GM21786 (cell line): ENCODE results near the gene ZFP36.

Experiments
- ATAC-seq: cut with Tn5 transposase; IDR thresholded peaks from one replicate; pipeline ENCODE4 v1.9.1; 2021; ENCODE audit not compliant: unreplicated experiment

ZFP36 gene

GRCh38 chr19:39405958-39406655, 540 bp upstream of the ZFP36 start:
- no peak for ATAC-seq

- no peak for ATAC-seq
Measured at GRCh38 chr19:39407410-39407659, 688 bp downstream of the ZFP36 start.

DNA sequence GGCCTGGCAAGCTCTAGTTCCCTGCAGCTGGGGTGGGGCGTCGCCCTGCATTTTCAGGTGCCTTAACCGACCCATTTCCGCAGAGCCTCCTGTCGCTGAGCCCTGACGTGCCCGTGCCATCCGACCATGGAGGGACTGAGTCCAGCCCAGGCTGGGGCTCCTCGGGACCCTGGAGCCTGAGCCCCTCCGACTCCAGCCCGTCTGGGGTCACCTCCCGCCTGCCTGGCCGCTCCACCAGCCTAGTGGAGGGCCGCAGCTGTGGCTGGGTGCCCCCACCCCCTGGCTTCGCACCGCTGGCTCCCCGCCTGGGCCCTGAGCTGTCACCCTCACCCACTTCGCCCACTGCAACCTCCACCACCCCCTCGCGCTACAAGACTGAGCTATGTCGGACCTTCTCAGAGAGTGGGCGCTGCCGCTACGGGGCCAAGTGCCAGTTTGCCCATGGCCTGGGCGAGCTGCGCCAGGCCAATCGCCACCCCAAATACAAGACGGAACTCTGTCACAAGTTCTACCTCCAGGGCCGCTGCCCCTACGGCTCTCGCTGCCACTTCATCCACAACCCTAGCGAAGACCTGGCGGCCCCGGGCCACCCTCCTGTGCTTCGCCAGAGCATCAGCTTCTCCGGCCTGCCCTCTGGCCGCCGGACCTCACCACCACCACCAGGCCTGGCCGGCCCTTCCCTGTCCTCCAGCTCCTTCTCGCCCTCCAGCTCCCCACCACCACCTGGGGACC, 1.2 kb downstream of the ZFP36 start:
- no peak for ATAC-seq

DNA sequence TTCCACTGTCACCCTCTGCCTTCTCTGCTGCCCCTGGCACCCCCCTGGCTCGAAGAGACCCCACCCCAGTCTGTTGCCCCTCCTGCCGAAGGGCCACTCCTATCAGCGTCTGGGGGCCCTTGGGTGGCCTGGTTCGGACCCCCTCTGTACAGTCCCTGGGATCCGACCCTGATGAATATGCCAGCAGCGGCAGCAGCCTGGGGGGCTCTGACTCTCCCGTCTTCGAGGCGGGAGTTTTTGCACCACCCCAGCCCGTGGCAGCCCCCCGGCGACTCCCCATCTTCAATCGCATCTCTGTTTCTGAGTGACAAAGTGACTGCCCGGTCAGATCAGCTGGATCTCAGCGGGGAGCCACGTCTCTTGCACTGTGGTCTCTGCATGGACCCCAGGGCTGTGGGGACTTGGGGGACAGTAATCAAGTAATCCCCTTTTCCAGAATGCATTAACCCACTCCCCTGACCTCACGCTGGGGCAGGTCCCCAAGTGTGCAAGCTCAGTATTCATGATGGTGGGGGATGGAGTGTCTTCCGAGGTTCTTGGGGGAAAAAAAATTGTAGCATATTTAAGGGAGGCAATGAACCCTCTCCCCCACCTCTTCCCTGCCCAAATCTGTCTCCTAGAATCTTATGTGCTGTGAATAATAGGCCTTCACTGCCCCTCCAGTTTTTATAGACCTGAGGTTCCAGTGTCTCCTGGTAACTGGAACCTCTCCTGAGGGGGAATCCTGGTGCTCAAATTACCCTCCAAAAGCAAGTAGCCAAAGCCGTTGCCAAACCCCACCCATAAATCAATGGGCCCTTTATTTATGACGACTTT, 2.0 kb downstream of the ZFP36 start:
- ATAC-seq, result no peak

DNA sequence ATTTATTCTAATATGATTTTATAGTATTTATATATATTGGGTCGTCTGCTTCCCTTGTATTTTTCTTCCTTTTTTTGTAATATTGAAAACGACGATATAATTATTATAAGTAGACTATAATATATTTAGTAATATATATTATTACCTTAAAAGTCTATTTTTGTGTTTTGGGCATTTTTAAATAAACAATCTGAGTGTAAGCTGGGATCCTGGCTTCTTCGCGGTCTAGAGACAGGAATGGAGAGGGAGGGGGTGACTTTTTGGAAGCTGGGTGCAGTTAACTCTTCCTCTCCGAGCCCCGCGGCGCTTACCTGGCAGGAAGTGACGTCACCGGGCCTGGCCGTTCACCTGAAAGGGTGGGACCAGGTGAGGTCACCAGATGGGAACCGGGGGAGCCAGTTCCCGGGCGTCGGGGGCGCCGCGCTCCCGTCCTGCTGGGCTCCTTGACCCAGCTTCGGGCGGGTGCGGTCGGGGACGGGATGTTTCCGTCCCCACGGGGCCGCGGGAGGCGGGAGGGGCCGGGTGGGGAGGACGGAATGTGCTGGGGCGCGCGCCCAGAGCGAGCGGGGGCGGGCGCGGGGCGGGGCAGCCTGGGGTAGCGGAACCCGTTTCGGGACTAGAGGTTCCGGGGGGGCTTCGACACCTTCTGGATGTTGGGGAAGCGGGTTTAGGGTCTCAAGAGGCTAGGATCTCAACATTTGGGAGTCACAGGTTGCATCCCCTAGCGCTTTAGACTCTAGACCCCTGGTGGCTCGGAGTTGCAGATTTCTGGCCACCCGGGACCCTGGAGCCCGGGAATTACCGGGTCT, 2.8 kb downstream of the ZFP36 start:
- no peak for ATAC-seq

- no peak for ATAC-seq
Measured at GRCh38 chr19:39410017-39410830, 3.6 kb downstream of the ZFP36 start.

DNA sequence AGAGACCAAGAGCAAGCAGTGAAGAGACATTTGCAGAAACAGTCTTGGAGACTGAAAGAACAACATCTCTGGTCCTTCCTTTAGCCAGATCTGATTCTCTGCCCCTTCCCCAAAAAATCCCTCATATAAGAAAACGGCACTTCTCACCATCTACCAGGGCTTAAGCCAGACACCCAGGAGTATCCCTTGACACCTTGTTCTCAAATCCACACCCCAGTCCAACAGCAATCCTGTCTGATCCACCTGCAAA, 4.1 kb downstream of the ZFP36 start:
- ATAC-seq, result no peak

DNA sequence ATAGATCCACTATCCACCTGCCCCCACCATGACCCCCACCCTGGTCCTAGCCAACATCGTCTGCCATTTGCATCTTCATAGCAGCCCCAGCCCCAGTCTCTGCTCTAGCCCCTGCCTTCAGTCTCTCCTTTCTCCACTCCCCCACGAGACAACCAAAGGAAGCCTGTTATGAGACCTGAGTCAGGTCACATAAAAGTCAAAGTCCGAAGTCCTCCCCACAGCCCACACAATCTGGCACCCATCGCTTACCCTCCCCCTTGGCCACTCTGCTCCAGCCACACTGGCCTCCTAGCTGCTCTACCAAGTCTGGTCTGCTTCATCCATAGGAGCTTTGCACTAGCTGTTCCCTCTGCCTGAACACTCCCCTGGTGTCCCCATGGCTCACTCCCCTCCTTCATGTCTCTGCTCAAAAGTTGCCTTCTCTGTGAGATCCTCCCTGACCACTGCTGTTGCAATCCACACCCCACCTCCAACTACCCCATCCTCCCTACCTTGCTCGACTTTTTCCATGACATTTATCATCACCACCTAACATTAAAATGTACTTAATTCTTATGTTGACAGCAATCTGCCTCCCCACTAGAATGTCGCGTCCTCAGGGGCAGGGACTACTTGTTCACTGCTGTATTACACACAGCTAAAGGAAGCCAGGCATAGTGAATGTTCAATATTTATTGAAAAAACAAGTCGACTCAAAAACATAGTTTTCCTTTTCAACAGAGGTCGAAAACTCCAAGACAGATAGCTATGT, 4.6 kb downstream of the ZFP36 start:
- no peak for ATAC-seq

- ATAC-seq, result peak; percentile 25
Measured at GRCh38 chr19:39411832-39412099, 5.1 kb downstream of the ZFP36 start.

- peak; percentile 53 for ATAC-seq
Measured at GRCh38 chr19:39412100-39412866, 5.6 kb downstream of the ZFP36 start, which contains the start of gene PLEKHG2. Gene PLEKHG2, plus strand, starts transcription at chr19:39412669. Its CDS starts 1,418 bp downstream, at chr19:39414087.

DNA sequence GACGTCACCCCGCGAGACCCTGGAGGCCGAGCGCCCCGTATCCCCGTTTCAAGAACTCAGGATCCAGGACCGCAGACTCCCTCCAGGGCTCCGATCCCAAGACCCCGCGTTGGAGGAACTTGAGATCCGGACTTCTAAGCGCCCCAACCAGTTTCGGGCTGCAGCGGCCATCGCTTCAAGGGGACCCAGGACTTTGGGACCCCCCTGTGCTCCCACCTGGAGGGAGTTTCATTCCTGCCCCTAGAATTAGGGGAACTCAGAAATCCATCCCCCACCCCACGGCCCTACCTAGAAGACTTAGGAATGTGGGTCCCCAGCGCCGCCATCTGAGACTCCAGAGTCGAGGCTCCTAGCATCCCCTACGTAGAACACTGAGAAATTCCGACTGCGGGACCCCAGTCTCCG, 6.2 kb downstream of the ZFP36 start:
- no peak for ATAC-seq

DNA sequence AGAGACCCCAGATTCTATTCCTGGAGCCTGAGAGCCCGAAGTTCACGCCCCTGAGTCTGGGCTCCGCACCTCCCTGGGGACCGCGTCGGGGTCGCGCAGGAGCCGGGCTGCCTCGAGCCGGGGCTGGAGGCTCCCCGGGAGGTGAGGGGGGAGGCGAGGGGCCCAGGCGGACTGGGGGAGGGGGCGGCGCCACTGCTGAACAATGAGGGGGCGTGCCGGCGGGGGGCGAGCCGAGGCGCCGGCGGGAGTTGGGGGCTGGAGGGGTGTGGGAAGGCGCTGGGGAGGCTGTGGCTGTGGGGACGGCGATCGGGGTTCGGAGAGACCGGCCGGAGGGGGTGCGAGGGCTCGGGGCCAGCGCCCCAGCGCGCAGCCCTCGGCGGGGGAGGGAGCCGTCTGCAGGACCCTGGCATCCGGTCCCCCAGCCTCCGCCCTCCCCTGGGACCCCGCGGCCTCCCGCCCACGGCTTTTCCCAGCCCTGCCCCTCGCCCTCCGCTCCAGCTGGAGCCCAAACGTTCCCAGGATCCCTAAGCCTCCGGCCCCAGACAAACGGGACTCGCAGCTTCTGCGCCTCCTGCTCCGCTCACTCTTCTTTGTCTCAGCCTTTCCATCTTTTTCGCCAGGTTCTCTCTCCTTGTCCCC, 6.7 kb downstream of the ZFP36 start:
- ATAC-seq, result no peak

DNA sequence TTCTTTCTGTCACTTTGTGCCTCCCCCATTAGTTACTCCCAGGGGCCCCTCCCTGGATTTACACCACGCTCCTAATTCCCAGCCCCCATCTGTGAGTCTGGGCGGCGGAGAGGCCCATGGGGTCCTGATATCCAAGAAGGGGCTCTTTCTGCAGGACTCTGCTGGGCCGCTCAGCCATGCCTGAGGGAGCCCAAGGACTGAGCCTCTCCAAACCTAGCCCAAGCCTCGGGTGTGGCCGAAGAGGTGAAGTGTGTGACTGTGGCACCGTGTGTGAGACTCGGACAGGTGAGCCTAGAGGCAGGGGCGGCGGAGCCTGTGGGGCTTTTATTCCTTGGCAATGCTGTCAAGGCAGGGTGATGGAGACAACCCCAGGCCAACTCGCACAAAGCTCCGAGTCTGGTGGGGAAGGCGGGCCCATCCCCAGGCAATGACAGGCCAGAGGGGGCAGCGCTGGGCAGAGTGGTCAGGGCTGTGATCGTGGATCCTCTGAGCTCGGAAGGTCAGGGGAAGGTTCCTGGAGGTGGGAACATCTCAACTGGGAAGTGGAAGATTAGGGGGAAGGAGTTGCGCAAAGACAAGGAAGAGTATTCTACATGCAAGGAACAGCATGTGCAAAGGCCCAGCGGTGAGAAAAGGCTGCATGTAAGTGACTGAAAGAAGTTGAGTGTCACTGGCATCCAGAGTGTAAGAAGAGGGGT, 7.4 kb downstream of the ZFP36 start:
- no peak for ATAC-seq

GRCh38 chr19:39415111-39416046, 8.7 kb downstream of the ZFP36 start:
- ATAC-seq, result no peak

GRCh38 chr19:39416152-39417120, 9.8 kb downstream of the ZFP36 start:
- ATAC-seq, result no peak
